HFFc6 (cell line): ENCODE measurements around the gene ST3GAL5. TPM values are rescaled to one million over a fixed set of nuclear protein-coding genes. Genes with fewer than 3 reads are reported as not detected.

Experiments used
- DNase-seq: peaks from one replicate; pipeline ENCODE4 v3.0.0-alpha.2; 2018
- H3K27ac Mint-ChIP-seq: 2 replicates; pipeline ENCODE4 v1.8.0; 2020; ENCODE audit warnings: mild to moderate bottlenecking, mixed read lengths
- H3K27me3 Mint-ChIP-seq: 2 replicates; pipeline ENCODE4 v1.8.0; 2021; ENCODE audit warnings: mild to moderate bottlenecking, moderate library complexity, mixed read lengths; ENCODE audit not compliant: insufficient read depth
- H3K36me3 Mint-ChIP-seq: 2 replicates; pipeline ENCODE4 v1.8.0; 2021; ENCODE audit warnings: low read depth, mixed read lengths
- H3K4me1 Mint-ChIP-seq: 2 replicates; pipeline ENCODE4 v1.8.0; 2020; ENCODE audit warnings: low read depth, mixed read lengths
- H3K4me3 Mint-ChIP-seq: 2 replicates; pipeline ENCODE4 v1.8.0; 2020; ENCODE audit warnings: mild to moderate bottlenecking, moderate library complexity, mixed read lengths
- H3K9me3 Mint-ChIP-seq: 2 replicates; pipeline ENCODE4 v1.8.0; 2020; ENCODE audit warnings: mild to moderate bottlenecking, mixed read lengths
- CTCF ChIP-seq: fragments of 200-600 bp; sonication (generic); IDR thresholded peaks from 2 replicates; pipeline ENCODE4 v1.5.0; 2021; ENCODE audit warnings: antibody characterized with exemption, mild to moderate bottlenecking
- total RNA-seq, 6 experiments: library from RNA; stranded (reverse); fragmentation: NEBNext Ultra II Directional; extraction: Animal tissue kit (Norgen Biotek cat#: 25700); gene quantifications; 2 replicates in 1 of 6; 3 replicates in 5 of 6; pipeline ENCODE4 v1.2.3, GENCODE V29; 2021

ST3GAL5 gene
- total RNA-seq, 6 experiments from 2014 or later = 12.7 to 17.4 (median 15.2) TPM

DNA sequence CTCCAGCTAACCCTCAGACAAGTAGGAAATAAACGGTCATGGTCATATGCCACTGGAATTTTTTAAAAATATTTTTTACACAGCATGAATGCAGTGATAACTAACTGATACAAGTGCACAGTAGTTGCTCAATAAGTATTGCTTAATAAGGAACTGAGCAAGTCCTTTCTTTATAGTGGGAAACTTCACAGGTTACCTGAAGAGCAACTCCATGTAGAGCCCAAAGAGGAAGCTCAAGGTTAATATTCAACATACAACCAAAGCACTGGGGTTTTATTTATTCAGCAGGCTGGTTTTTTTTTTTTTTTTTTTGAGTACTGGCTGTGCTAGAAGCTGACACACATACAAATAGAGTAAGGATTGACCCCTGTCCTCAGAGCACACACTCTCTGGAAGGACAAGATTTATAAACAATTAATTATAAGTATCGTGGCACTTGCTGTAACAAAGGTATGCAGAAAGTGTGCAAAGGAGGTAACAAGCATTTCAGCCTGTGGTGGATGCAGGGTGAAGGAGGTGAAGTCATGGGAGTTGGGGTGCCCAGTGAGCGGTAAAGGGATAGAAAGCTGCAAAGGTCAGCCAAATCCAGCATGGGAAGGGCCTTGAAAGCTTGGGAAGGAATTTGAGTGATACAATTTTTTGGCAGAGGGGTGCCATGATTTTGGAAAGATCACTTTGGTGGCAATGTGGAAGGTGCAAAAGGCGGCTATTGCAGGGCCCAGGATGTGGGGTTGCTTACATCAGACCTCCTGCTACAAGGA lies 82.3 kb downstream of the ST3GAL5 start:
- H3K36me3 Mint-ChIP-seq = no peaks in the 10 kb centered on the region
- TF ChIP-seq CTCF = no peak
- H3K4me1 Mint-ChIP-seq = peaks cover 35% of the 10 kb centered on the region
- H3K9me3 Mint-ChIP-seq = no peaks in the 10 kb centered on the region; the same call in 1 of the 2 replicates
- no peak overlapping the region for H3K27ac Mint-ChIP-seq
- DNase-seq = no peak
- H3K4me3 Mint-ChIP-seq = no peak overlapping the region
- H3K27me3 Mint-ChIP-seq = peaks cover 2% of the 10 kb centered on the region; the same call in 1 of the 2 replicates

DNA sequence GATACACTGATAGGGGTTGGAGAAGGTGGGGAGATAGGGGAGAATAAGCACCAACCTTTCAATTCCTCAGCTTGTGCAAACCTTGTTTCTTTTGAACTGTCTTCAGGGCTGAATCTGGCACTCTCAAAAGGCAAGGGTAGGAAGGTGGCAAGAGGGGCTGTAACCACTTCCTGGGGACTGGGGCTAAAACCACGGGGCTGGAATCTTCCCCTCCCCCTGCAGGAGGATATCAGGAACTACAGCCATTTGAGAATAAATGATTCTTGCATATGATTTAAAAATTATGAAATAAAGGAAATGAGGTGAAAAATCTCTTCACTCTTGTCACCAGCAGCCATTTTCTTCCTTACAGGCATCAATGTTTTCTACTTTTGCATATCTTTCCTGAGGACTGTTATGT lies 84.2 kb downstream of the ST3GAL5 start:
- peak; percentile 78 for TF ChIP-seq CTCF
- peaks cover 2% of the 10 kb centered on the region; the same call in 1 of the 2 replicates for H3K27me3 Mint-ChIP-seq
- DNase-seq = no peak
- H3K4me3 Mint-ChIP-seq = no peak overlapping the region
- H3K36me3 Mint-ChIP-seq = peaks cover 9% of the 10 kb centered on the region; the same call in 1 of the 2 replicates
- H3K27ac Mint-ChIP-seq = no peak overlapping the region
- no peaks in the 10 kb centered on the region; the same call in 1 of the 2 replicates for H3K9me3 Mint-ChIP-seq
- peaks cover 26% of the 10 kb centered on the region for H3K4me1 Mint-ChIP-seq

- Mint-ChIP-seq H3K4me3 (no peak overlapping the region), H3K27me3 (peaks cover 2% of the 10 kb centered on the region; the same call in 1 of the 2 replicates), H3K27ac (no peak overlapping the region), H3K4me1 (peaks cover 21% of the 10 kb centered on the region), H3K9me3 (no peaks in the 10 kb centered on the region; the same call in 1 of the 2 replicates), H3K36me3 (peaks cover 9% of the 10 kb centered on the region; the same call in 1 of the 2 replicates)
- no peak for DNase-seq
- no peak for TF ChIP-seq CTCF
These were observed 84.9 kb downstream of the ST3GAL5 start for GRCh38 chr2:85803704-85804425.

DNA sequence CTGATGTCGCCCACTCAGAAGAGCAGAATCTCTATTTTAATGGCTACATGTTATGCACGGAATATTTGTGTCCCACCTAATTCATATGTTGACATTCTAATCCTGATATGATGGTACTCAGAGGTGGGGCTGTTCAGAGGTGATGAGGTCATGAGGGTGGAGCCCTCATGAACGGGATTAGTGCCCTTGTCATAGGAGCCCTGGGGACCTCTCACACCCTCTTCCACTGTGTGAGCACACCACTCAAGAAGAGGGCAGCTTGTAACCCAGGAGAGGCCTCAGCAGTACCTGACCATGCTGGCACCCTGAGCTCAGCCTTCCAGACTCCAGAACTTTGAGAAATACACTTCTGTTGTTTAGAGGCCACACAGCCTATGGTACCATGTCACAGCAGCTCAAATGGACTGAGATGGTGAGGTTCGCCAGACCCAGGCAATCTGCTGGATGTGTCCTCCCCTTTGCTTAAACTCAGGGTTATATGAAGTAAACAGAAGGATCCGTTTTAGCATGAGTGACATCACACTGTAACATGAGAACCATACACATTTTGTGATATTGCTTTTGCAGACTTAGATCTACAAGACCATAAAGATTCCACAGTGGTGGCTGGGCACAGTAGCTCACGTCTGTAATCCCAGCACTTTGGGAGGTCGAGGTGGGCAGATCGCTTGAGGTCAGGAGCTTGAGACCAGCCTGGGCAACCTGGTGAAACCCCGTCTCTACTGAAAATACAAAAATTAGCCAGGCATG lies 86.3 kb downstream of the ST3GAL5 start:
- no peak for TF ChIP-seq CTCF
- Mint-ChIP-seq H3K4me3 (no peak overlapping the region), H3K4me1 (peaks cover 24% of the 10 kb centered on the region), H3K9me3 (no peaks in the 10 kb centered on the region; the same call in 1 of the 2 replicates), H3K27me3 (peaks cover 3% of the 10 kb centered on the region), H3K27ac (no peak overlapping the region), H3K36me3 (peaks cover 9% of the 10 kb centered on the region; the same call in 1 of the 2 replicates)
- DNase-seq = no peak

DNA sequence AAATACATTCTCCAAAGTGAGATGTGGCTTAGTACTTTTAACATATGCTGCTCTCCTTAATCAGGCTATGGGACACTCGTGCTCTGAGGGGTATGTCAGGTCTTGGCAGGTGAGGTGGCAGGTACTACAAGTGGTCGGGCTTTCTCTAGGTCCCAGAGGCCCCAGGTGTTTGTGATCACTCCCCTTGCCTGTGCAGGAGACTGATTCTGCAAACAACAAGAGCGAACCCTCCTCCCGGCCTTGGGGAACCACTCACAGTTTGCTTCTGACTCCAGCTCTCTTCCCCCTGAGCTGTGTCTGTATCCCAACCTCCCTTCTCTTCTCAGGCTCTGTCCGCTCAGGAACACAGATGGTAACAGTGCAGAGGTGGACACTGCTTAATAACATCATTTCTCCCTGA lies 86.9 kb downstream of the ST3GAL5 start:
- DNase-seq = no peak
- peaks cover 6% of the 10 kb centered on the region for H3K27me3 Mint-ChIP-seq
- H3K4me3 Mint-ChIP-seq = no peak overlapping the region
- H3K27ac Mint-ChIP-seq = no peak overlapping the region
- H3K9me3 Mint-ChIP-seq = no peaks in the 10 kb centered on the region; the same call in 1 of the 2 replicates
- TF ChIP-seq CTCF = no peak
- H3K4me1 Mint-ChIP-seq = peaks cover 29% of the 10 kb centered on the region
- H3K36me3 Mint-ChIP-seq = peaks cover 9% of the 10 kb centered on the region; the same call in 1 of the 2 replicates
